IMR-90 (cell line): Measurements from ENCODE around the gene ACOT7.

ENCODE experiments used
- CEBPB ChIP-seq: IDR thresholded peaks from 2 replicates; pipeline ENCODE4 v1.6.1; 2012; ENCODE audit warnings: low read depth, low read length, improper control_type of control experiment
- CHD1 ChIP-seq: IDR thresholded peaks from 2 replicates; pipeline ENCODE4 v1.6.1; 2012; ENCODE audit warnings: low read depth, low read length, improper control_type of control experiment
- MAZ ChIP-seq: IDR thresholded peaks from 2 replicates; pipeline ENCODE4 v1.6.1; 2012; ENCODE audit warnings: low read depth, mild to moderate bottlenecking, low read length, improper control_type of control experiment, moderate library complexity, borderline replicate concordance
- MXI1 ChIP-seq: IDR thresholded peaks from 2 replicates; pipeline ENCODE4 v1.6.1; 2012; ENCODE audit warnings: low read depth, mild to moderate bottlenecking, low read length, moderate library complexity, borderline replicate concordance
- POLR2A ChIP-seq: IDR thresholded peaks from 2 replicates; pipeline ENCODE4 v1.6.1; 2012; ENCODE audit warnings: mild to moderate bottlenecking, low read depth, low read length
- TF ChIP-seq, protein P1 (sequence below): conservative IDR thresholded peaks from 2 replicates; pipeline ENCODE4 v1.5.1; 2012; ENCODE audit warnings: mild to moderate bottlenecking, low read depth, low read length, improper control_type of control experiment
- TF ChIP-seq, protein P2 (sequence below): fragments of 150-350 bp; IDR thresholded peaks from 2 replicates; pipeline ENCODE4 v1.6.1; 2017; ENCODE audit warnings: mild to moderate bottlenecking, antibody characterized with exemption, low read length, low read depth

DNA sequence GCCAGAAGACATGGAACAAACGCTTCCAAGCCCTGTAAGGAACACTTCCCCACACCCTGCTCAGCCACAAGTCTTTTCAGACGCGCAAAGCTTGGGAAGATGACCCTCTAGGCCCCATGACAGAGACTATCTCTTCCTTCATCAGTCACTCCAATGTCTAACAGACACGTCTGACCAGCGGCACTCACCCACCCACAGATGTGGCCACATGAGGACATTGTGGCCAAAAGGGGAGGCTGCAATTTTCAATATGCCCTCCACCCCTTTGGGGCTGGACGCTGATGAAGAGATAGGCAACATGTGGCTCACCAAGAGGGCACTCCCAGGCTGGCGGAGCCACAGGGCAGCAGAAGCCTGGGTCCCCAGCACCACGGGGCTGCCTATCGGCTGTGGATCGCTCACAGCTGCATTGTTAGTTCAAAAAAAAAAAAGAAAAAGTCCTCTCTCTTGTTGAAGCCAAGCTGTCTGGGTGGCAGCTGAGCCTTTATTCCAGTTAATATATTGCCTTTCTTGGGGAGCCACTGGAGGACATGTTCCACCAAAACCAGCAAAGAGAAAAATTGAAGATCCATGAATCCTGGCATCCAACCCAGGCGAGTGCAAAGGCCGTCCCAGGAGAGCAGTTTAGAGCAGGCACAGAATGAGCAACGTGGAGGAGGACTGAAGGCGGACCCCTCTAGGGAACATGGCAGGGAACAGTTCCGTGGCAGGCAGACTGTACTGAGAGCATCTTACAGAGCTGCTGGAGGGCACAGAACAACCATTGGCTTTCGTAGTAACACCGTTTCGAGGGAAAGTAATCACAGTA lies 80.0 kb downstream of the ACOT7 start:
- TF ChIP-seq, protein P1, sequence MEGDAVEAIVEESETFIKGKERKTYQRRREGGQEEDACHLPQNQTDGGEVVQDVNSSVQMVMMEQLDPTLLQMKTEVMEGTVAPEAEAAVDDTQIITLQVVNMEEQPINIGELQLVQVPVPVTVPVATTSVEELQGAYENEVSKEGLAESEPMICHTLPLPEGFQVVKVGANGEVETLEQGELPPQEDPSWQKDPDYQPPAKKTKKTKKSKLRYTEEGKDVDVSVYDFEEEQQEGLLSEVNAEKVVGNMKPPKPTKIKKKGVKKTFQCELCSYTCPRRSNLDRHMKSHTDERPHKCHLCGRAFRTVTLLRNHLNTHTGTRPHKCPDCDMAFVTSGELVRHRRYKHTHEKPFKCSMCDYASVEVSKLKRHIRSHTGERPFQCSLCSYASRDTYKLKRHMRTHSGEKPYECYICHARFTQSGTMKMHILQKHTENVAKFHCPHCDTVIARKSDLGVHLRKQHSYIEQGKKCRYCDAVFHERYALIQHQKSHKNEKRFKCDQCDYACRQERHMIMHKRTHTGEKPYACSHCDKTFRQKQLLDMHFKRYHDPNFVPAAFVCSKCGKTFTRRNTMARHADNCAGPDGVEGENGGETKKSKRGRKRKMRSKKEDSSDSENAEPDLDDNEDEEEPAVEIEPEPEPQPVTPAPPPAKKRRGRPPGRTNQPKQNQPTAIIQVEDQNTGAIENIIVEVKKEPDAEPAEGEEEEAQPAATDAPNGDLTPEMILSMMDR, result no peak
- TF ChIP-seq CHD1 (no peak), MAZ (no peak), CEBPB (no peak), POLR2A (no peak), MXI1 (no peak)
- TF ChIP-seq, protein P2, sequence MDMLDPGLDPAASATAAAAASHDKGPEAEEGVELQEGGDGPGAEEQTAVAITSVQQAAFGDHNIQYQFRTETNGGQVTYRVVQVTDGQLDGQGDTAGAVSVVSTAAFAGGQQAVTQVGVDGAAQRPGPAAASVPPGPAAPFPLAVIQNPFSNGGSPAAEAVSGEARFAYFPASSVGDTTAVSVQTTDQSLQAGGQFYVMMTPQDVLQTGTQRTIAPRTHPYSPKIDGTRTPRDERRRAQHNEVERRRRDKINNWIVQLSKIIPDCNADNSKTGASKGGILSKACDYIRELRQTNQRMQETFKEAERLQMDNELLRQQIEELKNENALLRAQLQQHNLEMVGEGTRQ, result no peak
